GM18870 (cell line): ENCODE measurements around the gene MCM8.

Source experiments
- ATAC-seq: cut with Tn5 transposase; IDR thresholded peaks from one replicate; pipeline ENCODE4 v1.9.1; 2021; ENCODE audit warnings: moderate library complexity; ENCODE audit not compliant: unreplicated experiment

Gene MCM8

DNA sequence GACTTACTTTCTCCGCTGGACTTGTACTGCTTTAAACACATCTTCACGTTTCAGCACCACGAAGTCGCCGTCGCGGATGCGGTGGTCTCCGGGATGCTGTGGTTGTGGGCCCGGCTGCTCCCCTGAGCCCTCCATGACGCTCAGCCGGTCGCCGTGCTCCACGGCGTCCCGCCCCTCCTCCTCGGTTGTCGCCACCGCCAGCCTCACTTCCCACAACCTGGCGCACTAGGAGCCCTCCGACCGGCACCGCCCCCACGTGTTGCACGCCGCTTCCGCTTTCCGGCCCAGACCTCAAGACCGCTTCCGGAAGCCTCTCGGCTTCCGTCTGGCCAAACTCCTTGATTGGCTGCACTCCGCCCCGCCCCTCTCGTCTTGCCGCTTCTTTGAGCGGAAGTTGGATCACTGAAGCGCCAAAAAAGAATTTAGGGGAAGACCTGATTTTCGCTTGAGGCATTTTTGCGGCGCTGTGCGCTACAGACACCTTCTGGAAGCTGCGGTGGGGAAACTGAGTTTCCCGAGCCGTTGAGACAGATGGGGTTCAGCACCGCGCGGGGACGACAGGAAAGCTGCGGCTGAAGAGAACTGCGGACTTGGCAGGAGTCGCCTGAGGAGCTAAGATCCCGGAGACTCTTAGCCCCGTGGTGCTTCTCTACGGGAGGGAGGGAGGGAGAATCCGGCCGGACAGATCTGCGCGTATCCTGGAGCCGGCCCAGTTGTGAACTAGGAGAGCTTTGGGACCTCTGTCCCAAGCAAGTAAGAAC lies at the start of gene MCM8, which contains the start of gene TRMT6:
Gene MCM8 (plus strand): TSS at position 382 of the 761 bp plus-strand sequence. CDS start 1,364 bp downstream, outside the sequence.
Gene TRMT6 (minus strand): TSS at position 263 of the 761 bp plus-strand sequence. CDS start 128 bp downstream, at position 135.
- peak; percentile 96 for ATAC-seq

DNA sequence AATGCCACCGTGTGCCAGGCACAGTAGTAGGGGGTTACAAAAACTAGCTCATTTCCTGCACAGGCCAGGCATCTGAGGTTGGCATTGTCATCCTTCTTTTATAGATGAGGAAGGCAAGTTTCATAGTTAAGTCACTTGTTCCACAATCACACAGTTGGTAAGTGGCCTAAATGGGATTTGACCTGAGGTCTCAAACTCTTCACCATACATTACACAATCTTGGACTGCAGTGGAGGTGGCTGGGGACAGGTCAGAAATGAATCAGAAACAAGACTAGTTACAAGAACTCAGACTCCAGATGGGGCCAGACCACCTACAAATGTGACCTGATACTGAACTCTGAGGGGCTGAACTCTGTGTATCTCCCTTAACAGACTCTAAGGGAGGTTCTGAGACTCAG lies 49.5 kb upstream of the MCM8 start:
- ATAC-seq, result no peak

DNA sequence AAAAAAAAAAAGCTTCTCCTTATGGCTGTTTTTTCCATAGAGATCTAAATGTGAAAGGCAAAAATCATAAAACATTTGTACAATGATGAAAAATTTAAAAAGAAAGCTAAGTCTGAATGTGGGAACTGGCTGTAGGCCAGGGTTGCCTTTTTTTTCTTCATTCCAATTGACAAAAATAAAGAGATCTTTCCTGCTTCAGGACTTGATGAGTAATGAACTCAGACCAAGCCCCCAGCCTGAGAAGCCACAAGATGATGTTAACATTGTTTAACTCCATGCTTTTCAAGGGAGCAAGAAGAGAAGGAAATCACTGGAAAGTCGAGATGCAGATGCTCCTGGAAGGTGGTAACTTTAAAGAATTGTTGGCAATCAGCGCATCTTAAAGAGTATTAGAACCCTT lies 41.5 kb upstream of the MCM8 start:
- no peak for ATAC-seq

DNA sequence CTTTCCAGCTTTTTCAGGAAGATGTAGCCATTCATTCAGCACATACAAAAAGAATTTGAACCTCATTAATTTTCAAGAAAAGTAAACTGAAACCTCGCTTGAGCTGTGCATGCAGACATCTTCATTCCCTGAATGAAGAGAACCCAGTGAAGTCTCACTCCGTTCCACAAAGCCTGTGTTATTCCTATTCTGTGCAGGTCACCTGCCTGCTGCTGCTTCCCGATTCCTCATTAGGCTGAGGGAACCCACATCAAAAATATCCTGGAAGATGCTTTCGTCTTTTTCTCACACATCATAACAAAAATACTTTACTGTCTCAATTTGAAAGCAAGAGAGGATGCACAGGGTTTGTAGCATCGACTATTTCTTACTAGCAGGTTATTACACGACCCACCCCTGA lies 40.3 kb upstream of the MCM8 start:
- no peak for ATAC-seq

DNA sequence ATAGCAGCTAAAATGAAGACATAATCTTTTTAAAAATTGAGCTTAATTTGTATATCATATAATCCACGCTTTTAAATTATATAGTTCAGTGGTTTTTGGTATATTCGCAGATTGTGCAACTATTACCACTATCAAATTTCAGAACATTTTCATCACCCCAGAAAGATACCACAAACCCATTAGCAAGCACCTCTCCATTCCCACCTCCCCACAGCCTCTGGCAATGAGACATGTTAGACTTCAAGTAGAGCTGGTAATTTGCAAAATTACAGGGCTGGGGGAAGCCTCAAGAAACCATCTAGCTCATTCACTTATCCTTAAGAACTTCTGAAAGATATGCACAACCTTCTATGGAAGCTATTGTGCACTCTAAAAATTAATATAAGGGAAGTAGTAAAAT lies 37.3 kb upstream of the MCM8 start:
- no peak for ATAC-seq

DNA sequence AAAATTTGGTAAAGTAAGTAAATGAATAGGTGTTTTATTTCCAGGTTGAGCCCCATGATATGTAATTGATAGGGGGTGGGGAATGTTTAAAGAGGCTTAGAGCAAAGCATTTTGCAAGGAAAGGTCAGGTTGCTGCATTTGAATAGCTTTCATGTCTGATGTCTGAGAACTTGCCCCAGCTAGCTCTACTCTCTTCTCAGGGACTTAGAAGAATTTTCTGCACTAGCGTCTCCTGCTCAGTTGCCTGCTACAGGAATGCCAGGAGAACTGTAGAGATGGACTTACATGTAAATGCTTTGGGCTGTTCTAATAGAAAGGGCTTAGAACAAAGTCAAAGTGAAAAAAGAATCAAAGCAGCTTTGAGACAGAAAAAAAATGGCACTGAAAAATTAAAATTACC lies 35.6 kb upstream of the MCM8 start:
- no peak for ATAC-seq

DNA sequence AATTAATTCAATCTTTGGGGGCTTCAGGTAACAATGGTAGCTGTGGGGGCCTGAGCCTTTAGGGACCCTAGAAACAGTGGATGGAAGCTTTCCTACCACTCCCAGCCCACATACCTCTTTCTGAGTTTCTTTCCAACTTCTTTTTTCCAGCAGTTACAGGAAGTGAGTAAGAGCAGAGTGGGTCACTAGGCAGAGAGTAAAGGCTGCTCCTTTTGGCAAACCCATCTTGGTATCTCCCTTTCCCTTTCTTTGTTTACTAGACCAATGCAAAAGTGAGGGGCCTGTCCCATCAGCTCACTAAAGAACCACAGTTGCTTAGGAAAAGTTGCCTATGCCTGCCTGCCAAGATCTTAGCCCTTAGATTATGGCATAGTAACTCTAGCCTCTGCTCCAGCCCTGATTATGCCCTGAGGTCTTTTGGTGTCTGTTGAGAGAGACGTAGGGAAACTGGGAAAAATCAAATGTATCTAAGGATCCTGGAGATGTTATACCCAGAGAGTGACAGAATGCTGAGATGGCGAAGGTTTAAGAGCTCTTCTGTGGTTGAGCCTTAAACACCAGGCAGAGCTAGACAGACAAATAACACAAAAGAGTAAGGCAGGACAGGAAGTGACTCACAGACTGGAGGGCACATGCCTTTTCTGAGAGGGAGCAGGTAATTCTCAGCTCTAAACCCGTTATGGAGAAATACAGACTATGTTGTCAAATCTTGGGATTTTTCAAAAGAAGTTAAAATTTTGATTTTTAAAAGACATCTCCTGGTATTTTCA lies 31.4 kb upstream of the MCM8 start:
- ATAC-seq, result no peak

DNA sequence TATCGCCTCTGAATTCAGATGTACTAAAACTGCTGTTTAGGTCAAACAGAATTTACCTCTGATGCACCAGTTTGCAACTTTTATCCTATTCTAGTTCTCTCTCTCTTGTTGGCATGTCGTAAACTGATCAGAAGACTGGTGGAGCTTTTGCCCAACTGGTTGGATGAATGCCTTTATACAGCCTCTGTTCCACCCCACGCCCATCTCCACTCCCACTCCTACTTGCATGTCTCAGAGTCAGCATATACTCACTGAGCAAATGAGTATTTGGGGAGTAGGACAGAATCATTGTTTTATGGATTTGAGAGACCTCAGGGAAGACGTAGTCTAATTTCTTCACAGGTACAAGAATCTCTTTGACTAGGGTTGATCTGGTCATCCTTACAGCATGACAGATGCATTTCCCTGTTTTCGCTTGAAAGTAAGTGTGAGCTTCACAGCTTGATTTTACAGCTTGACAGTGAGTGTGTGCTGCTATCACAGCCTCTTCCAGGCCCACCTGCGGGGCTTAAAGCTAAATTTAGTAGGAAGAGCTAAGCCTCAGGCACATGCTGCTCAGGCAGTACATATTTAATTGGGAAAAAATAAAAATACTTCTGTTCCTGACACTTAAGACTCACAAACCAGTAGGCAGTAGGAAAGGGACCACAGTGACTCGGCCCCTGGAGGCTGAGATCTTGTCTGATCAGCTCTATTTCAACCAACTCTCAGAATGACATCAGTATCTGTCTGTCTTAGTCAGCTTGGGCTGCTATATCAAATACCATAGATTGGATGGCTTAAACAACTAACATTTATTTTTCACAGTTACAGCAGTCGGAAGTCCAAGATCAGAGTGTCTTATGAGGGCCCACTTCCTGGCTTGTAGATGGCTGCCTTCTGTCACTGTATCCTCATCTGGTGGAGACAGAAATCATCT lies 30.6 kb upstream of the MCM8 start:
- no peak for ATAC-seq

DNA sequence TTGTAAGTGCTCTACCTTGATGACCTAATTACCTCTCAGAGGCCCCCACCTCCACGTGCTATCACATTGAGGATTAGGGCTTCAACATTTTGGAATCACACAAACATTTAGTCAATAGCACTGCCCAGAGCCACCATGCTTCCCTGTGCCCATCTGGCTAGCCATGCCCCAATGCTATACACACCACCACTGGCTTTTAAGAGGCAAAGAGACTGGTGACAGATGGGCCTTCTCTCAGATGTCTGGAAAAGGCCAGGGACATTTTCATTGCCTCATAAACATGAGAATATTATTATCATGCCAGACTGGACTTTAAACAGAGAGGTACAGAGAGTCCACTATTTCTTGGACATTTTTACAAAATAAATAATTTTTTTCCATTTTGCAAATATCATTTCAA lies 29.9 kb upstream of the MCM8 start:
- no peak for ATAC-seq

DNA sequence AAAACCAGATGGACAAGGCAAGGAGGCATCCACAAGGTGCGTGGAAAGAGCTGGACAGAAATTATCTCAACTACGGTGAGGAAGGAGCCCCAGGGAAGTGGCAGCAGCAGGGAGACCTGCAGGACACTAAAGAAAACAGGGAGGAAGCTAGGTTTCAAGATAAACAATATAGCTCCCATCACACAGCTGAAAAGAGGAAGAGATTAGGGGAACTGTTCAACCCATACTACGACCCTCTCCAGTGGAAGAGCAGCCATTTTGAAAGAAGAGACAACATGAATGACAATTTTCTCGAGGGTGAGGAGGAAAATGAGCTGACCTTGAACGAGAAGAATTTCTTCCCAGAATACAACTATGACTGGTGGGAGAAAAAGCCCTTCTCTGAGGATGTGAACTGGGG lies 27.0 kb upstream of the MCM8 start:
- ATAC-seq, result no peak

DNA sequence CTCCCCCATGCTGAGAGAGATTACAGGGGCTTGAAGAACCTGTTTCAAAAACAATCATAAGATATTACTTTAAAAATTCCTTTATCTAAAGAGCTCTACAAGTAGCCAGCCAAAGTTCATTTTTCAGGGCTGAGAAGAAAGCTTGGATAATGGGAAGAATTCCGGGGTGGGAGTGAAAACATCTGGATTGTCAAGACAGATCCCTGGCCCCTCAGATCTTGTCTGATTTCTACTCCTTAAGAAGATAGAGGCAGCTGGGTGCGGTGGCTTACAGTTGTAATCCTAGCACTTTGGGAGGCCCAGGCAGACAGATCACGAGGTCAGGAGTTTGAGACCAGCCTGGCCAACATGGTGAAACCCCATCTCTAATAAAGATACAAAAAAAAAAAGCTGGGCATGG lies 24.9 kb upstream of the MCM8 start:
- ATAC-seq, result no peak

DNA sequence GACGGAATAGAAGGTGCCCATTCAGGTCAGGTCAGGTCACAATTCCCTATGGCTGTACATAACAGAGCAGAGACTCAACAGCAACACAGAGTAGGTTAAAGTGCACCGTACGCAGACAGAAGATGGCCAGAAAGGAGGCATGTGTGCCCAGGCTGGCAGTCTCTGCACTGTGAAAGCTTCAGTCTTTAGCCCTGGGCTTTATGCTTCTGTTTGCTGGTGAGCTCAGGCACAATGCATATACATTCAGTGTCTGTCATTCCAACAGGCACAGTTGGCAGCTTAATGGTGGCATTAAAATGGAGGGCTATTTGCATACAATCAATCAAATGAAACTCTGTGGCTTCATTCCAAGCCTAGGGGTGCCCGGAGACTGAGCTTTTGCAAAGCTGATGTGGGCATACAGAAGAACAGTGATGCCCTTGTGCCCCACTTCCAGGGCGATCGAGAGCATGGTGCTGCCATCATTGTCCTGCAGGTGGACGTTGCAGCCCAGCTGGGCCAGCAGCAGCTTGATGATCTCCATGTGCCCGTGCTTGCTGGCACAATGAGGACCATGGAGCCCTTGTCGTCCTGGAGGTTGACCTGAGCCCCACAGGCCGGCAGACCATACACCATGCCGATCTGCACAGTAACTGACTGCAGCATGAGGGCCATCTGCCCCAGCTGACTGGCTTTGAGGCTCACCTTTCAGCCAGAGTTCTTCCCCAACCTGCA lies 22.5 kb upstream of the MCM8 start:
- ATAC-seq, result no peak

DNA sequence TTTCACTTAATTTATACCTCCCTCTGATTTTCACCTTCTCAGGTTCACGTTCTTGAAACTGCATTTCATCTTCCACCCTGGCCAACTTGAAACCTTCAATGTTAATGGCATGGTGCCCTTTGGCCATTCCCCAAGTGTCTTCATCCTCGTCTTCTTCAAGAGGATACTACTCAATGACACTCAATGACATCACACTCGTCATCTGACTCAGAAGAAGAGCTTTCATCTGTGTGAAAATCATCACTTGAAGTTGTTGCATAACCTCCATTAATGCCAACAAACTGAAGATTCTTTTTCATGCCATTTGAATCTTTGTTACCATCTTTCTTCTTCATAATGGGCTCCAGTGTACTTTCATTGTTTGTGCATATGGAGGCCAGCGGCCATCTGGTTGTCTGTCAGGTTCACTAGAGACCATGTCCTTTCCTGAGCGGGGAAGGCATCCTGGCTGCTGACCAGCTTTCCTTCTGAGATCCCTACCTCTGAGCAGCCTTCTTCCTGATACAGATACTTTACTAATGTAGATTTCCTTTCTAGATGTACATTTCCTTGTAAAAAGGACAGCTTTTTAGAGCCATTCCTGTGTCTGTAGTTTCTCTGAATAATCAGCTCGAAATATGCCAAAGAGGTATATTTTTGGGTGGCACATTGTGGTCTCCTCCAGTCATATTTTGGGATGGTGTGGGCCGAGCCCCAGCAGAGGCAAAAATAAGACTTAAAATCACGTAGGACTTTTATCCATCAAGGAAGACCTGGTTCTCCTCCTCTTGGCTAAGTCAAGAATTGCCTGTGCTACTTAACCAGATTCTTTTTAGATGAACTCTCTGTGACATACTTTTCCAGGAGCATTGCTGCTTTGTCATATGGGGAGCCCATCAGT lies 21.4 kb upstream of the MCM8 start:
- ATAC-seq, result no peak

DNA sequence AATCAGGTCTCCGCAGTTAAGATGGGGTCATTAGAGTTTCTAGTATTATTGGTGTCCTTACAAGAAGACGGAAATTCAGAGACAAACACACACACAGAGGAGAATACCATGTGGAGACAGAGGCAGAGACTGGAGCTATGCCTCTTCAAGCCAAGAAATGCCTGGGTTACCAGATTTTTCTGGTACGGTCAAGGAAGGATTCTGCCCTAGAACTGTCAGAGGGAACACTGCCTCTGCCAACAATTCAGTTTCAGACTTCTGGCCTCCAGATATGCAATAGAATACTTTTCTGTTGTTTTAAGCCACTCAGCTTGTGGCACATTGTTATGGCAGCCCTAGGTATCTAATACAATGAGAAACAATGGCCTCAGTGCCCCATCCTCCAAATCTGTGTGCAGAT lies 19.0 kb upstream of the MCM8 start:
- no peak for ATAC-seq

DNA sequence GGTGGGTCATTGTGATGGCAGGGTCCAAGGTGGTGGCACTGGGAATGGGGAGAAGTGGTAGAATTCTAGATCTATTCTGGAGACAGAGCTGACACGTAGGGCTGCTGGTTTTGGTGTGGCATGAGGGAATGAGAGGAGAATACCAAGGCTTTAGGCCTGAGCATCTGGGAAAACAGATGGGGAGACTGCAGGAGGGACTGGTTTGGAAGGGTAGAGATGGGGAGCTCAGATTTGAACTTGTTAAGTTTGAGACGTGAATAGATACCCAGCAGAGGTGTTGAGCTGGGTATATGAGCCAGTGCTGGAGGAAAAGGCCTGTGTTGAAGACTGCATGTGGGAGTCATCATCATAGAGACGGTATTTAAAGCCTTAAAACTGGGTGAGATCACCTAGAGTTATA lies 17.7 kb upstream of the MCM8 start:
- ATAC-seq, result no peak

DNA sequence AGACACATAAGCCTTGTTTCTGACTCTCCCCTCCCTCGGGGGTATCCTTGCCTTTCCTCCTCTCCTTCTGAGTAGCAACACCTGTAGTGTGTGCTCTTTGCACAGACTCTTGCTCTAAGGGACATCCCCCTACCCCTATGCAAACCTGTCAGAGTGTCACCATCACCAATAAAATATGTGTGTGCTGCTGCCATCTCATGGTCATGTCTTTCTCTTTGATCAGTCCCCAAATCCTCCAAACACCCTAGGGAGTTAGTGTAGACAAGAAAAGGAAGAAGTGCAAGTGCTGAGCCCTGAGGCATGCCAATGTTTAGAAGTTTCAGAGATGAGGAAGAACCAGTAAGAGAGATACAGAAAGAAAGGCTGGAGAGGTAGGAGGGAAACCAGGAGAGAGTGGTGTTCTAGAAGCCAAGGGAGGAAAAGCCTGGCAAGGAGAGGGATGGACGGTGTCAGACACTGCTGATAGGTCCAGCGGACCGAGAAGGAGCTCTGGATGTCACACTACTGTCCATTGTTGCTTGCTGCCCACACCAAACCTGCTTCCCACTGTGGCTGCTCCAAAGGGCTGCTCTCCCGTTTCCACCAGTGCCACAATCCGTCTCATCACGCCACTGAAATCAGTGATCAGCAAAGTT lies 16.5 kb upstream of the MCM8 start:
- no peak for ATAC-seq

DNA sequence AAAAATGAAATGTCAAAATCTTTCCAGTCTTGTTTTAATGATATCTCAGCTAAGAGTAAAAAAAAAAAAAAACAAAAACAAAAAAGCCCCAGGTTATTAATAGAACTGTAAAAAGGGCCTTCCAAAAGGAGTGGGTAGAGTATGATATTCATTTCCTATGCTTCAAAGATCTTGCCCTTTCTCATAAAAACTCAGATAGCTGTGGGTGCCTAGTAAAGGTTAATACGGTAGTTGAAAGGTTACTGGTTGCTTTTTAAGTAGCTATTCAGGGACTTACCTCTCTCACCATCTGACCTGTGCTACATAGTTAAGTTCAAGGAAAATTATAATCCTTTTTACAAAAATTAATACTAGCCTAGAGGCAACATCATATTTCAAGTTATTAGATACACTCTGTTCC lies 15.1 kb upstream of the MCM8 start:
- no peak for ATAC-seq

DNA sequence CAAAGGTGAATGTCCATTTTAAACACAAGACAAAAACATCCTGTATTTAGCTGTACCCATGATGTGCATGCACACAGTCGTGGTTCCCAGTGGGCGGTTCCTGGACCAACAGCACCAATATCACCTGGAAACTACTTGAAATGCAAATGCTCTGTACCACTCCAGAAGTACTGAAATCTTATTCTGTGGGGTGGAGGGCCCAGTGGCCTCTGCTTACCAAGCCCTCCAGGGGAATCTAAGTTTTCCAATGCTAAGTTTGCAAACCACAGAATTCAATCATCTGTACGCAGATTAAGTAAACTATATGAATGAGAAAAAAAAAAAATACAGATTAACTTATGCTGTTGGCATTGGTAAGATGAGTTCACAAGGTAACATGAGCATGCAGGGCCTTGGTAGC lies 14.2 kb upstream of the MCM8 start:
- ATAC-seq, result no peak

DNA sequence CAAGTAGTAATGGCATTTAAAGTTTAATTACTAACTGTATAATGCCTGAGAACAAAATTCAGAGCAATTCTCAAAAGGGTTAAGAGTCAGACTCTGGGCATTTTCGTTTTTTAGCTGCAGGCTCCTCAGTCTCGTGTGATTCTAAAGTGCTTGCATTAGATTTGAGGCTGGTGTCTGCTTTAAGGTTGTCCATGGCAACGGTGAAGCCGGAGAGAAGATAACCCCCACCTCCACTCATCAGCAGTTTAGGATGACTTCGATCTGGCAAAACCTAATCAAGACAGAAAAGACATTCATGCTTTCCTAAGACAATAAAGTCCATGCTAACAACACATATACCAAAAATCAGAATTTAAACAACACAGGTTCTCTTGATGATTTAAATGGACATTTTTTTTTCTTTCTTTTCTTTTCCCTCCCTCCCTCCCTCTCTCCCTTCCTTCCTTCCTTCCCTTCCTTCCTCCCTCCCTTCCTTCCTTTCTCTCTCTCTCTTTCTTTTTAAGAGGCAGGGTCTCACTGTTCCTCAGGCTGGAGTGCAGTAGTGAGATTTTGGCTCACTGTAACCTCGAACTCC lies 11.9 kb upstream of the MCM8 start:
- ATAC-seq, result no peak
